Upper lobe of left lung (tissue), 6 donors: Measurements from ENCODE around the gene TMPRSS7. TPM values are rescaled to one million over a fixed set of nuclear protein-coding genes. Genes with fewer than 3 reads are reported as not detected.
A peak's percentile ranks its signal among the peaks of the same experiment; 100 is the strongest.

ENCODE experiments used
- ATAC-seq, 2 donors: fragments of 200-7000 bp; cut with Tn5 transposase; one replicate each; pipeline ENCODE4 v1.9.1; 2022; ENCODE audit warnings: mild to moderate bottlenecking in 2 of 2, moderate library complexity in 2 of 2; ENCODE audit not compliant: low FRiP score in 2 of 2
- DNase-seq, 2 donors: peaks; one replicate each; pipeline ENCODE4 v3.0.0-alpha.2; 2019 to 2020
- H3K27ac ChIP-seq, 4 donors: fragments of 200-600 bp; sonication (generic); one replicate each; pipeline ENCODE4 v1.5.1; 2016 to 2019
- H3K27me3 ChIP-seq, 4 donors: fragments of 200-600 bp; sonication (generic); one replicate each; pipeline ENCODE4 v1.5.1; 2017 to 2019
- H3K36me3 ChIP-seq, 4 donors: fragments of 200-600 bp; sonication (generic); one replicate each; pipeline ENCODE4 v1.5.1; 2016 to 2019
- H3K4me1 ChIP-seq, 4 donors: fragments of 200-600 bp; sonication (generic); one replicate each; pipeline ENCODE4 v1.5.1; 2018 to 2019
- H3K4me3 ChIP-seq, 4 donors: fragments of 200-600 bp; sonication (generic); one replicate each; pipeline ENCODE4 v1.5.1; 2017 to 2019; ENCODE audit warnings: mild to moderate bottlenecking in 2 of 4, moderate library complexity in 1 of 4
- H3K9me3 ChIP-seq, 4 donors: fragments of 200-600 bp; sonication (generic); one replicate each; pipeline ENCODE4 v1.5.1; 2018 to 2019
- EP300 ChIP-seq, 4 donors: sonication (generic); formaldehyde crosslinking; IDR thresholded peaks; one replicate each; pipeline ENCODE4 v1.5.1; 2017; ENCODE audit warnings: antibody characterized with exemption in 4 of 4, control low read depth in 2 of 4
- POLR2A ChIP-seq, 4 donors: fragments of 450-650 bp; IDR thresholded peaks; one replicate each; pipeline ENCODE4 v1.5.1; 2016 to 2017; ENCODE audit warnings: antibody characterized with exemption in 4 of 4, mild to moderate bottlenecking in 2 of 4
- POLR2AphosphoS5 ChIP-seq, 2 donors: sonication (generic); formaldehyde crosslinking; IDR thresholded peaks; one replicate each; pipeline ENCODE4 v1.5.1; 2017; ENCODE audit warnings: antibody characterized with exemption in 2 of 2
- WGBS, 2 donors: methylation state at CpG; one replicate each; pipeline ENCODE4 v1.1.5; 2017 to 2018; 5-methylcytosine and 5-hydroxymethylcytosine counted together
- total RNA-seq, 6 donors: library from RNA; depleted of rRNA in 4 of 6; stranded (reverse); fragments of >200 nt in 4 of 6; gene quantifications; one replicate each; pipeline versions ENCODE4 v1.1.0 to v1.2.1, GENCODE V29; 2016 to 2021
- TF ChIP-seq, protein P1 (sequence below), 6 experiments: fragments of 450-650 bp in 4 of 6; fragments of 200-600 bp in 2 of 6; sonication (generic) in 2 of 6; IDR thresholded peaks; one replicate each; pipeline ENCODE4 v1.5.1; 2016 to 2019; ENCODE audit warnings: antibody characterized with exemption in 6 of 6
- donor health status: DM: no; HTN: no; CAD: no; lungs with moderate emphysema.
- donor health status: DM: no; HTN: yes; CAD: no; lungs with severe emphysema.

TMPRSS7 gene
- total RNA-seq, 6 donors from 2014 or later: 0.15 to 0.39 (median 0.29) TPM; not detected in 3

DNA sequence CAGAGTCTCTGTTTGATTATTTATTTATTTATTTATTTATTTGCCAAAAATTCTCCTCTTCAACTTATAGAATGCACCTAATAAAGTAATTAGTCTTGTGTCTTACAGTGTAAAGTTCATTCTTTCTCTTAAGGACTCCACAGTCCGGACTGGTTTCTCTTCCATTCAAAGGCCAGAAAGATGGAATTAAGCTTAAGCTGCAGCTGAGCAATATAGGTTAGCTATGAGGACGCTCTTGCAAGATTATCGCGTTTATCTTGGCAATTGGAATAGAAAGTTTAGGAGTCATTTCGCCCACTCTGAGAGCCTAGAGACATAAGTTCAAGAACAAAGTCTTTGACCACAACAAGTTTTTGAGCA, 20.8 kb upstream of the TMPRSS7 start:
- no peaks in the 10 kb centered on the region for H3K27me3 ChIP-seq
- no peak for DNase-seq
- peak in 1 of 2 donors; percentile 14 for ATAC-seq
- no peak for TF ChIP-seq POLR2AphosphoS5 (IDR thresholded peaks at IDR 0.05)
- TF ChIP-seq, protein P1, sequence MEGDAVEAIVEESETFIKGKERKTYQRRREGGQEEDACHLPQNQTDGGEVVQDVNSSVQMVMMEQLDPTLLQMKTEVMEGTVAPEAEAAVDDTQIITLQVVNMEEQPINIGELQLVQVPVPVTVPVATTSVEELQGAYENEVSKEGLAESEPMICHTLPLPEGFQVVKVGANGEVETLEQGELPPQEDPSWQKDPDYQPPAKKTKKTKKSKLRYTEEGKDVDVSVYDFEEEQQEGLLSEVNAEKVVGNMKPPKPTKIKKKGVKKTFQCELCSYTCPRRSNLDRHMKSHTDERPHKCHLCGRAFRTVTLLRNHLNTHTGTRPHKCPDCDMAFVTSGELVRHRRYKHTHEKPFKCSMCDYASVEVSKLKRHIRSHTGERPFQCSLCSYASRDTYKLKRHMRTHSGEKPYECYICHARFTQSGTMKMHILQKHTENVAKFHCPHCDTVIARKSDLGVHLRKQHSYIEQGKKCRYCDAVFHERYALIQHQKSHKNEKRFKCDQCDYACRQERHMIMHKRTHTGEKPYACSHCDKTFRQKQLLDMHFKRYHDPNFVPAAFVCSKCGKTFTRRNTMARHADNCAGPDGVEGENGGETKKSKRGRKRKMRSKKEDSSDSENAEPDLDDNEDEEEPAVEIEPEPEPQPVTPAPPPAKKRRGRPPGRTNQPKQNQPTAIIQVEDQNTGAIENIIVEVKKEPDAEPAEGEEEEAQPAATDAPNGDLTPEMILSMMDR (IDR thresholded peaks at IDR 0.05): no peak
- H3K4me3 ChIP-seq: no peak overlapping the region
- no peak overlapping the region for H3K27ac ChIP-seq
- H3K36me3 ChIP-seq: no peaks in the 10 kb centered on the region
- no peaks in the 10 kb centered on the region for H3K9me3 ChIP-seq
- WGBS, 2 donors: 60 to 62% methylated on average over 5 of the region's 5 CpGs
- peaks cover 0 to 15% (median 7%) of the 10 kb centered on the region in 4 donors for H3K4me1 ChIP-seq

DNA sequence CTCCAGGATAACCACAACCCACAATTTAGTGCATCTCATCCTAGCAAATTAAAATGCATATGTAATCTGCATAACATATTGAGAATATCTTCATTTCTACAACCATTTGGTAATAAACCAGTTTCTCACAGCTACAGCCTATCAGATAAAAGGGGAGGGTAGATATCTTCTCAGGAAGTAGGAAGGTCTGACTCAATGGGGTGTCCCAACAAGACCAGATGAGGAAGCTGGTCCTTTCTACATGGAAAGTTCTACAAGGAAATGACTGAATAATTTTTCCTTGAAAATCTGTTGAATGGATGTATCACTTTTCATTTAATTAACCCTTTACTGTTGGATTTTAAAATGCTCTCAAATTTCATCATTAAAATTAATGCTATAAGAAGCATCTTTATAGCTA, 17.4 kb upstream of the TMPRSS7 start:
- DNase-seq: no peak

DNA sequence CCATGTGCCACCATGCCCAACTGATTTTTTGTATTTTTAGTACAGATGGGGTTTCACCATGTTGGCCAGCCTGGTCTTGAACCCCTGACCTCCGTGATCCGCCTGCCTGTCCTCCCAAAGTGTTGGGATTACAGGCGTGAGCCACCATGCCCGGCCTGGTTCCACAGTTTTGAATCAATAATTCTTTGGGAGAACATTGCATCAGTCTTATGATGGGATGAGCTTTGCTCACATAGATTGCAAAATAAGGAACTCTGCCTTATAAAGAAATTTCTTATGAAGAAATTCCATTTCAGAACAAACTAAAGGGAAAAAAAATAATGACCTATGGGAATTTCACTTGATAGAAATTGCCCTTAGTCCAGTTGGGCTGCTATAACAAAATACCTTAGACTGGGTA, 15.8 kb upstream of the TMPRSS7 start:
- ATAC-seq (no peak), DNase-seq (no peak)
- Histone ChIP-seq H3K4me3 (no peak overlapping the region), H3K4me1 (peaks cover 0 to 3% (median 0%) of the 10 kb centered on the region in 4 donors), H3K36me3 (no peaks in the 10 kb centered on the region), H3K27me3 (no peaks in the 10 kb centered on the region), H3K27ac (no peak overlapping the region), H3K9me3 (no peaks in the 10 kb centered on the region)
- WGBS, 2 donors: 93 to 98% methylated on average over 4 of the region's 4 CpGs
- TF ChIP-seq, protein P1 (IDR thresholded peaks at IDR 0.05): no peak
- TF ChIP-seq POLR2AphosphoS5 (IDR thresholded peaks at IDR 0.05) (no peak), EP300 (IDR thresholded peaks at IDR 0.05) (no peak), POLR2A (IDR thresholded peaks at IDR 0.05) (no peak)

More for the DNA sequence above, 17.4 kb upstream of the TMPRSS7 start:
- no peak for ATAC-seq
- no peaks in the 10 kb centered on the region for H3K36me3 ChIP-seq
- TF ChIP-seq, protein P1 (IDR thresholded peaks at IDR 0.05): no peak
- TF ChIP-seq POLR2AphosphoS5 (IDR thresholded peaks at IDR 0.05): no peak
- no peak for TF ChIP-seq POLR2A (IDR thresholded peaks at IDR 0.05)
- no peak for TF ChIP-seq EP300 (IDR thresholded peaks at IDR 0.05)
- H3K27me3 ChIP-seq: no peaks in the 10 kb centered on the region
- no peaks in the 10 kb centered on the region for H3K9me3 ChIP-seq
- H3K4me1 ChIP-seq: peaks cover 0 to 15% (median 7%) of the 10 kb centered on the region in 4 donors
- H3K4me3 ChIP-seq: no peak overlapping the region
- H3K27ac ChIP-seq: no peak overlapping the region

DNA sequence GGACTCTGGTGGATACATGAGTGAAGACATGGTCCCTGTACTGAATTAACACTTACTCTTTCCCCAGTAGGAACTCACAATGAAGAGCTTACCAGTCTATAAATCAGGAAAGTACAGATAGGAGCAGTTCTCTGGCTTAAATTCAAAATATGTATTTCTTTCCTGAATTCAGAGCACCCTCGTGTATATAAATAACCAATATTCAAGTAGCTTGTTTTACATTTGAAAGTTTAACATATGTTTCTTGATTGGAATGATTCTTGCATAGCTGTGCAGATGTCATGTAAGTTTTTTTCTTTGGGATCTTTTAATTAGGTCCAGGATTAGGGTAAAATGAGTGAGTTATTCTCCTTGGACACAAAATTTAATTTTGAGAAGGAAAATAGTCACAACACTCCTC, 14.8 kb upstream of the TMPRSS7 start:
- H3K4me1 ChIP-seq: no peaks in the 10 kb centered on the region
- H3K27ac ChIP-seq: no peak overlapping the region
- H3K36me3 ChIP-seq: no peaks in the 10 kb centered on the region
- no peak for ATAC-seq
- DNase-seq: no peak
- TF ChIP-seq EP300 (IDR thresholded peaks at IDR 0.05) (no peak), POLR2AphosphoS5 (IDR thresholded peaks at IDR 0.05) (no peak), POLR2A (IDR thresholded peaks at IDR 0.05) (no peak)
- TF ChIP-seq, protein P1 (IDR thresholded peaks at IDR 0.05): no peak
- 71 to 83% methylated on average over 1 of the region's 1 CpG for WGBS, 2 donors
- no peaks in the 10 kb centered on the region for H3K9me3 ChIP-seq
- no peak overlapping the region for H3K4me3 ChIP-seq
- H3K27me3 ChIP-seq: no peaks in the 10 kb centered on the region

DNA sequence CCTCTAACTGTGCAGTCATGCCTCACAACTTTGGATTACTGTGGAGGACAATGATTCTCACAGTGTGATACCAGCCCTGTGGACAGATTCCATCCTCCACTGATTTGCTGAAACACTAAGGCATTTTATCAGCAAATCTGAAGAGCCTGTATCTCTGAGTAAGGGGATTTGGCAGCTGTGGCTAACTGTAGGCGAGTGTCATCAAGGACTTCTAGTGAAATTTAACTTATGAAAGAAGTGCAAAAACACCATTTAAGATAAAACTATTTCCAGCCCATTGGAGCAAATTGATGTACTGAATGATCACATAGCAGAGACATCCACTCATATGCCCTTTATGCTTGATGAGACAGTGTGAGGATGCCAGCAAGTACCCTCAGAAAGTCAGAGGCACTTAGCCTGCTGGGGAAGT, 13.9 kb upstream of the TMPRSS7 start:
- TF ChIP-seq POLR2AphosphoS5 (IDR thresholded peaks at IDR 0.05) (no peak), EP300 (IDR thresholded peaks at IDR 0.05) (no peak), POLR2A (IDR thresholded peaks at IDR 0.05) (no peak)
- TF ChIP-seq, protein P1 (IDR thresholded peaks at IDR 0.05): no peak
- Histone ChIP-seq H3K4me1 (no peaks in the 10 kb centered on the region), H3K4me3 (no peak overlapping the region), H3K9me3 (no peaks in the 10 kb centered on the region), H3K27ac (no peak overlapping the region), H3K27me3 (no peaks in the 10 kb centered on the region), H3K36me3 (no peaks in the 10 kb centered on the region)
- no peak for DNase-seq
- ATAC-seq: no peak
- WGBS, 2 donors: 82 to 100% methylated on average over 1 of the region's 1 CpG
